Measurements from ENCODE around the gene SYNE4. TPM values are rescaled to one million over a fixed set of nuclear protein-coding genes. Genes with fewer than 3 reads are reported as not detected.

Gene SYNE4
- total and polyA plus RNA-seq, 2 of the 4 experiments (the other 2 are of a cell fraction), result 0.27 TPM; not detected in 1

GRCh38 chr19:35983177-35983576 lies 25.4 kb downstream of the SYNE4 start:
- Histone ChIP-seq H2BK5ac (ENCODE audit: low read depth, low read length, poor library complexity, severe bottlenecking) (no peak overlapping the region), H4K5ac (ENCODE audit: low read depth, low read length) (no peak overlapping the region), H3K79me1 (ENCODE audit: low read depth in 1 of 2, low read length in 2 of 2) (no peaks in the 10 kb centered on the region), H2BK120ac (ENCODE audit: low read depth, low read length) (no peak overlapping the region), H3K4me3 (ENCODE audit: insufficient read depth, low read depth, low read length) (no peak overlapping the region), H4K8ac (ENCODE audit: low read depth in 2 of 2, low read length in 2 of 2) (no peak overlapping the region), H4K20me1 (ENCODE audit: insufficient read depth, low read length) (no peaks in the 10 kb centered on the region; the same call in 1 of the 2 replicates), H2AFZ (replicated peaks; ENCODE audit: low read length, poor library complexity) (no peak overlapping the region), H3K9me3 (ENCODE audit: control insufficient read depth, insufficient read depth, low read length) (no peaks in the 10 kb centered on the region), H2BK15ac (ENCODE audit: low read depth, low read length) (no peak overlapping the region), H3K4me2 (ENCODE audit: low read depth, low read length) (no peak overlapping the region), H3K4ac (ENCODE audit: low read depth, low read length) (no peak overlapping the region), H2AK5ac (ENCODE audit: low read depth, low read length) (no peak overlapping the region), H2AK9ac (replicated peaks; ENCODE audit: low read depth, low read length, poor library complexity) (no peak overlapping the region), H3K9me1 (ENCODE audit: insufficient read depth, low read length) (no peaks in the 10 kb centered on the region), H3K4me1 (ENCODE audit: control insufficient read depth, insufficient read depth, low read length) (no peaks in the 10 kb centered on the region), H3K14ac (replicated peaks; ENCODE audit: low read depth, low read length) (no peak overlapping the region), H3K9ac (ENCODE audit: low read depth, low read length) (no peak overlapping the region), H4K91ac (ENCODE audit: insufficient read depth, low read depth, low read length) (no peak overlapping the region), H3K23ac (ENCODE audit: low read depth, low read length) (no peak overlapping the region), H3K27me3 (ENCODE audit: control insufficient read depth, insufficient read depth, low read length) (peaks cover 33% of the 10 kb centered on the region), H3K36me3 (ENCODE audit: control insufficient read depth, insufficient read depth, low read length) (no peaks in the 10 kb centered on the region), H2BK20ac (ENCODE audit: low read depth, low read length) (no peak overlapping the region), H3K18ac (ENCODE audit: low read depth, low read length) (no peak overlapping the region), H3K27ac (ENCODE audit: insufficient read depth, low read length) (no peak overlapping the region), H3K56ac (ENCODE audit: extremely low read depth, insufficient read depth, low read length) (no peak overlapping the region)
- ATAC-seq (ENCODE audit: low read depth) (no peak), DNase-seq (no peak)
- POLR2A ChIA-PET (ENCODE audit: unreplicated experiment), result no interaction called here
- intact Hi-C loops (cut with micrococcal nuclease), result no loop called here
- no peak for TF ChIP-seq MAZ (IDR thresholded peaks at IDR 0.05; ENCODE audit: borderline replicate concordance, low read depth, low read length)
- TF ChIP-seq CTCF (conservative IDR thresholded peaks at IDR 0.05; ENCODE audit: low read depth, low read length), result no peak
- TF ChIP-seq ELK1 (IDR thresholded peaks at IDR 0.05; ENCODE audit: borderline replicate concordance, low read depth, low read length), result no peak
- no peak for TF ChIP-seq POLR2A (IDR thresholded peaks at IDR 0.05; ENCODE audit: low read depth, low read length)
- no peak for TF ChIP-seq MAFK (IDR thresholded peaks at IDR 0.05; ENCODE audit: low read depth, low read length)
- TF ChIP-seq FOS (IDR thresholded peaks at IDR 0.05; ENCODE audit: low read depth, low read length), result no peak
- no peak for TF ChIP-seq MXI1 (IDR thresholded peaks at IDR 0.05; ENCODE audit: borderline replicate concordance, low read depth, low read length)
- TF ChIP-seq SMC3 (IDR thresholded peaks at IDR 0.05; ENCODE audit: low read depth, low read length), result no peak
- no peak for TF ChIP-seq RCOR1 (IDR thresholded peaks at IDR 0.05; ENCODE audit: insufficient replicate concordance, low read length)
- no TSS peak for BruUV-seq (replicated peaks)
- in situ Hi-C loops (cut with MboI; ENCODE audit: low sequenced_read_pairs), result no loop called here
- no CpG with 5 or more reads among the region's 8 CpGs for WGBS, 2 experiments (ENCODE audit: extremely low coverage in 2 of 2, insufficient read length in 1 of 2)
- CTCF ChIA-PET, result no interaction called here
- dilution Hi-C loops (cut with HindIII; ENCODE audit: low sequenced_read_pairs, unreplicated experiment), result no loop called here
